ACHN (cell line): ENCODE results near the gene TCEA3.
A peak's percentile ranks its signal among the peaks of the same experiment; 100 is the strongest.
"Not testable (repeated sequence)": the region's sequence is repeated elsewhere in the genome, so short reads cannot be mapped to it uniquely, and the experiment has no call there.

Experiments used
- DNase-seq: peaks from one replicate; pipeline ENCODE4 v3.0.0-alpha.2; 2015
- in situ Hi-C: cut with HindIII; loops from 2 replicates; pipeline ENCODE4 v1.10.0; 2017; ENCODE audit warnings: low sequenced_read_pairs, low pct_ligation_motif_present, low pct_unique_long_range_greater_than_20kb

TCEA3 gene

DNA sequence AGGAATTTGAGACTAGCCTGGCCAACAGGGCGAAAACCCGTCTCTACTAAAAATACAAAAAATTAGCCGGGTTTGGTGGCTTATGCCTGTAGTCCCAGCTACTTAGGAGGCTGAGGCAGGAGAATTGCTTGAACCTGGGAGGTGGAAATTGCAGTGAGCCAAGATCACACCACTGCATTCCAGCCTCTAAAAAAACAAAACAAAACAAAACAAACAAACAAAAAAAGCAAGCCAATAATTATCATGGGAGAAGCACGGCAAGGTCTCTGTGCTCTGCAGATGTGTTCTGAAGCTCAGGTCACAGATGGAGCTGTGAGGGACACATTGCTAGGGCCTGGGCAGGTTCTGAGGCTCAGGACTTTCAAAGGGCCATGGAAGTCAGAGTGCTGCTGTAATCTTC, 44.3 kb downstream of the TCEA3 start:
- in situ Hi-C loops, DNase-seq: not testable (repeated sequence)

DNA sequence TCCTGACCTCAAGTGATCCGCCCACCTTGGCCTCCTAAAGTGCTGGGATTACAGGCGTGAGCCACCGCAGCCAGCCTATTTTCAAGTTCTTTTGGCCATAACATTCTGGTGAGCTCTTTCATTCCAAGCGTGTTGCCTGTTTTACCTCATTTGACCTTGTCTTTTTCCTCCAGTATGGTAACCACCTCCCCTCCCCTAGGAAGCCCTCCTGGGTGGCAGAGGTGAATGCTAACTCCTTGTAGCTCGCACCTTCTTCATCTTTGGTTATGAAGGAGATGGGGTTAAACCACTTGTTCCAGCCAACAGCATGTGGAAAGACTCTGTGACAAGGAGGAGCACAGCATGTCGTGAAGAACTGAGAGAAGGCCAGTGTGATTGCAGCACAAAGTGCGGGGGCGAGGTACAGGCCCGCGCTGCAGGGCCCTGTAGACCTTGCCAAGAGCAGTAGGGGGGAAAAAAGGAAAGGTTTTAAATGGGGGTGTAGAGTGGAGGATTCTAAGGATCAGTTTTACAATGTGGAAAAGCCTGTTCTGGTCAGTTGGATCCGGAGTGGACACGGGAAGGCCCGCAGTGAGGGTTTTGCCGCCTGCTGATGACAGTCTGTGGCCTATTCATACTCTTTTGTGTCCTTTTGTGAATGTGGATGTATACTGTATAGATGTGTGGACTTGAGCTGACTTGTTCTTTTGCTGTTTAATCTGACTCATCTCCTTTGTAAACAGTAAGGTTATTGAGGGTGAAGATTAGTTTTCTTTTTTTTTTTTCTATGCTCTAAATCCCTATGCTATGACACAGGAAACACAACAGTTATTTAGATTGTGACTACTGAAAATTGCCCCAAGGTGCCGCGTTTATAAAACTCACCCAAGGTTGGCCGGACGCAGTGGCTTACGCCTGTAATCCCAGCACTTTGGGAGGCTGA, 47.4 kb downstream of the TCEA3 start:
- peak; percentile 23 for DNase-seq
- in situ Hi-C loops = no loop called here

DNA sequence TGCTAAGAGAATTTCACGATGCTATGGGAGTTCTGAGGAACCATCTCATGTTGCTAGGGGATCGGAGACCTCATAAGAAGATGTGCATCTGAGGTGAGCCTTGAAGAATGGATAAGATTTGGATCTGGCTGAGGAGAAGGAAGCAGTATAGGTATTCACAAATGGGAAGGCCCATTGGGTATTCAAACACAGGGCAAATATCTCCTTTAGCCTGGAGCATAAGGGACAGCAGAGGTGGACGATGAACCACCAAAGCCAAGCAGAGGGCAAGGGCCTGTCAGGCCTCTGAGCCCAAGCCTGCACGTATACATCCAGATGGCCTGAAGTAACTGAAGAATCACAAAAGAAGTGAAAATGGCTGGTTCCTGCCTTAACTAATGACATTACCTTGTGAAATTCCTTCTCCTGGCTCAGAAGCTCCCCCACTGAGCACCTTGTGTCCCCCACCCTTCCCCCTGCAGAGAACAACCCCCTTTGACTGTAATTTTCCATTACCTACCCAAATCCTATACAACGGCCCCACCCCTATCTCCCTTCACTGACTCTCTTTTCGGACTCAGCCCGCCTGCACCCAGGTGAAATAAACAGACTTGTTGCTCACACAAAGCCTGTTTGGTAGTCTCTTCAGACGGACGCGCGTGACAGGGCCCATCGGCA, 50.3 kb downstream of the TCEA3 start:
- DNase-seq, in situ Hi-C loops: not testable (repeated sequence)

DNA sequence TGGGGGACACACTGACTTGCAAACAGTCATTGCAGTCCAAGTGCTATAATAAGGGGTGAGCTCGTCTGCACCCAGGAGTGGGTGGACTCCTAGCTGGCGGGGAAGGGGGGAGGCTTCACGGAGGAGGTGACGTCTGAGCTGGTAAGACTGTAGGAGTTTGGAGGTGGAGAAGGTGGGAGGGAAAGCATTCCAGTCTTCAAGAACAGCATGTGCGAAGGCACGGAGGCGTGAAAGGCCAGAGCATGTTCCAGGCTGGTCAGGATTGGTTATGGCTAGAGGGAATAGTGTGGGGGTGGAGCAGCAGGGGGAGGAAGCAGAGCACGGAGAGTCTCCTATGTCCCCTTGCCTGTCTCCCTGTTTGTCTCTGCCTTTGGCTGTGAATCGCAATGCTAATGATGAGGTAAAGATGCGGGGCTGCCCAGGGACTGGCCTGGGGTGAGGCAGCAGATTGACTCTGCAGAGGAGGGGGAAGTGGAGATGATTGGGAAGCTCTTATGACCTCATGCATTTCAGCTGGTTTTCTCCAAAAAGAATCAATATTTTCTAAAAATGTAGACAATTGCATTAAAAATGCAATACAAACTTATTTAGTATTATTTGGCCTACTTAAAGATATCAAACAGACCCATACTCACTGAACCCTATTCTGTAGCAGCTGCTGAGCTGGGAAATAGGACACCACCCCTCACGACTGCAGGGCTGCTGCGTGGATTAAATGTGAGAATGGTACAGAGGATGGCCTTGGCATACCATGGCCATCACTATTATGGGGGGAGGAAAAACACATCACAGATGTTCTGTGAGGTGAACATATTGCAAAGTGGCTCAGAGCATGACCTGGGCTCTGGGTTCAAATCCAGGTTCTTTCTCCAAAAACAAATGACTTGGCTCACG, 52.3 kb downstream of the TCEA3 start:
- no peak for DNase-seq
- in situ Hi-C loops = no loop called here

DNA sequence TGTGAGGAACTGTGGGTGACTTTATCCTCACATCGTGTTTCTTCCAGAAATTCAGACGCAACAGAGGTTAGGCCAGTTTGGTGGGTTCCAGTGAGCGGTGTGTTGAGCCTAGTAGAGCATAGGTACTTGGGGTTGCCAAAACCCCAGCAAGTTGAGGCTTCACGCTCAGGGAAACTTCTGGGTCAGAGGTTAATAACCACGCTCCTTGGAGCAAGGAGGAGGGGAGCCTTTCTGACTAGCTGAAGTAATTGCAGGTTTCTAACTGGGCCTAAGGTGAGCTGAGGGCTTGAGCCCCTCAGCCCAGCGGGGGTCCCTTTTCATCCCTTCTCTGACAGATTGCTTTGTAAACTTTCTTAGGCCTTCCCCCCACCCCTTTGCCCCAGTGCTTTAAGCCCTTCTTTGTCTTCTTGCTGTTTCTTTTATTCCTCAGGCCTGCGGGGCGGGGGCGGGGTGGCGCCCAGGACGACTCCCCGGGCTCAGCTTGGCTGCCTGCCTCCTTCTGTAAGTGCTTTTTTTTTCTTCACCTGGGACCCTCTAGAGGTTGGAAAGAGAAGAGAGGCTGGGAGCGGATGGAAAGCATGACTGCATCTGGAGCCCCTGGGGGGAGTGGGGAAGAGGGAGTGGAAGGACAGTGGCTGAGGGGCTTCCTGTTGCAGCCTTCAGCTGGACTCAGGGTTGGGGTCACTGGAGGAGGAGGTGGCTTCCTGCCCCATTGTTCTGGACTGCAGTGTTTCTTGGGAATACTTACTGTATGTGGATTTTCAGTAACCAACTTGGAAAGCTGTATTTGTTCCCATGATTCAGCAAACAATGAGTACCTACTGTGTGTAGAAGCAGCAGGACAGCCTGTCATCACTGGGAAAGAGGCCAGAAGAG, 53.6 kb downstream of the TCEA3 start:
- in situ Hi-C loops = no loop called here
- DNase-seq = no peak

DNA sequence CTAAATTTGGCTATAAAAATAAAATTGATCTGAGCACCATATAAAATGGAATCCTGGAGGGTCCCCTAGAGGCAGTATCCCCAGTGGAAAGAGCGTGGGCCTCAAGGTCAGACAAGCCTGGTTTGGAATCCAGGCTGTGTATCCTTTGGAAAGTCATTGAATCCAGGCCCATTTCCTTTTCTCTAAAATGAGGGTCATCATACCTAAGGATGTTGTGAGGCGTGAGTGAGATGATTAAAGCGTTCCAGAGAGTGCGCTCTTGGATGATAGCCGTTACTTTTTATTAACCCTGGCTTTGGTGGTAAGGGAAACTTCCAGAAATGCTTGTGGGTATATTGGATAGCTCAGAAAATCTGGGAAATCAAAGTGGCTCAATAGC, 54.2 kb downstream of the TCEA3 start:
- in situ Hi-C loops = no loop called here
- no peak for DNase-seq

DNA sequence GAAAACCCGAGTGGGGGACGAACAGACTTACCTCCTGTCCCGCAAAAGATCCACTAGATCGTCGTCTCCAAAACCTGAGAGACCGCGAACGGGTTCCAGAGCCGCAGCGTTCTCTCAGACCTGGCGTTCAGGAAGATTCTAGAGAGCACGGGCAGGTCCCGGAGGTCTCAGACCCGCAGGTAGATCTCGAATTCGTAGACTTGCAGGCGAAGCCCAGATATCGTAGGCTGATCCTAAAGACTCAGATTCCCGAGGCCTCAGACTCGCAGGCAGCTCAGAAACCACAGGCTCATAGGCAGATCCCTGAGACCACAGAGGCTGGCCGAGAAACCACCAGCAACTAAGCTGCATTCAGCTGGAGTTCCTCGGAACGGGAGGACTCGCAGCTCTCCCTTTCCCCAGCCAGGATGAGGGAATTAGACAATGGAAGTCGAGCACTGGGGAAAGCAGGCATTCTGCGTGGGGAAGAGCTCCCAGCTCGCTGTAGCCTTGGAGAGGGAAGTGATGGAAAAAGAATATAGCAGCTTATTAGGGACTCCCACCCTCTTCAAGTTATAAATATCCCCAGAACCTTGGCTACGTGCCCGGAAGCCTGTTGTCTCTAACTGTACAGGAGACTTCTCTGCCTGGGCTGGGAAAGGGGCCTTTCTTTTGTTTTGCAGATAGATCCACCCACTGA, 55.1 kb downstream of the TCEA3 start, which contains the start of gene ZNF436:
Gene ZNF436, minus strand, starts transcription at position 502 of the 679 bp plus-strand sequence. CDS start 1,831 bp downstream, outside the sequence.
- in situ Hi-C loops = no loop called here
- peak; percentile 70 for DNase-seq

DNA sequence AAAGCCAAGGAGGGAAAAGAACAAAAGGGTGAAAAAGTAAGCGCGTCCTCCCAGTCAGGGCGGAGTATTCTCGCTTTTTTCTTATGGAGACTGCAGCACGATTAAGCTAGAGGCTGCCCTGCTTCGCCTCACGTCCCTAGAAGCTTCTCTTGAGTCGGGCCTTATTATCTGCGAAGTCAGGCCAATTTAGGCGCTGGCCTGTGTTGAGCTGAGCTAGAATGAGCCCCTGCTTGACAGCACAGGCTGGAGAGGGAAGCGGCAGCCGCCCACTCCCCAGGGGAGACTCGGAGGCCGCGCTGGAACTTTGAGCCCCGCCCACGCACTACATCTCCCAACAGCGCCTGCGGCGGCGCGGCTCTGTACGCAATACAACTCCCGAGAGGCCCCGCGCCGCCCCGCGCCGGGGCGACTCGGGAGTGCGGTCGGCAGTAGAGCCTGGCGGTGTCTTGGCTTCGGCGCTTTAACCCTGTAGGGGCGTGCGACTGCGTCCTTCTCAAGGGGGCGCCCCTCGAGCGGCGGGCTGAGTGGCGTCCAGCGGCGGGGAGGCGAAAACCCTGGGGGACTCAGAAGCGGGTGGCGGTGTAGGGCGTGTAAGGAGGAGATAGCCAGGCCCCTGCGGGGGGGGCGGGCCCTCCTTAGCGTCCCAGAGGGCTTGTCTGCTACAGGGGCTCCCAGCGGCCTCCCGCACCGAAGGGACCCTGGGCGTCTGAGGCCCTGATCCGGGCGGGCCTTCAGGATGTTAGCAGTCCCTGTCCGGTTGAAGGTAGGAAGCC, 55.8 kb downstream of the TCEA3 start:
- peak; percentile 86 for DNase-seq
- in situ Hi-C loops = no loop called here

DNA sequence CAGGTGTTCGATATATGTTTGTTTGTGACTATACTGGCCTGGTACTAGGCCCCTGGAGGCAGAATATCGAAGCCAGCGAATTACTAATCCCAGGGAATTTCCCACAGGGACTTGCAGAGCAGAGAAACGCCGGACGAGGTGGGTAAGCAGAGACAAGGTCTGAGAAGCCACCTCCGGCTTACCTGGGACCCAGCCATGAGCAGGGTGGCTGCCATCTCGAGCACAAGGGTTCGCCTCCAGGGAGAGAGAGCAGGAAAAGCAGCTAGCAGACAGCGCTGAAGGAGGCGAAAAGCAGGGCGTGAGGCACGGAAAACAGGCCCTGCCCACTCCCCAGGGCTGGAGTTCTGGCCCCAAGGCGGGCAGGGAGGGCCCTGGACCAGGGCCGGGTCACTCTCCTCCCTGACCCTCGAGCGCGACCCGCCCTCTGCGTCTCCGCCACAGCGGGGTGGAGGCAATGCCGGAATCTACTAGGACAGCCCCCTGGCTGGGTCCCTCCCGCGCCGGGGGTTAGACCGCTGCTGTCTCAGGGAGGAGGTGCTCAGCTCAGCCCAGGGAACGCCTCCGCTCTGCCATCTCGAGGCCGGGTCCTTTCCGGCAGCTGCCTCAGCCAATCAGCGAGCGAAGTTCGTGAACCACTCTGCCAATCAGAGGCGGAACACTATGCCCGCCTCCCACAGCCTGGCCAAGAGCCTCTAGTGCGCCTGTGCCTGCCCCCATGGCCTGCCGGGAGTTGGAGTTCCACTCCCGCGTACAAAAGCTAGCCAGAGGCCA, 56.6 kb downstream of the TCEA3 start:
- in situ Hi-C loops = no loop called here
- peak; percentile 97 for DNase-seq

DNA sequence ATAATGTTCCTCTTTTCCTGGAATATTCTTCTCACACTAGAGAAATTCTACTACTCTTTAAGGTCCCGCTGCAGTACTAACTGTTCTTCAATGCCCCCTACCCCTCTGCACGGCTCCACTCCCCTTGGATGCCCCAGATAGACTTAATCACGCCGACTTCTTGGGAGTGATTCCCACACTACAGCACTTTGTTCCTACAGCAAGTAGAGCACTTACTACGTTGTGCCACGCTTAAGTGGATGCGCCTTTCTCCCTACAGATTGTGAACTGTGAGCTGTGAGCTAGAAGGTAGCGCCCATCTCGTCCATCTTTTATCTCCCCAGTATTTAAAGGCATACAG, 57.1 kb downstream of the TCEA3 start:
- in situ Hi-C loops = no loop called here

DNA sequence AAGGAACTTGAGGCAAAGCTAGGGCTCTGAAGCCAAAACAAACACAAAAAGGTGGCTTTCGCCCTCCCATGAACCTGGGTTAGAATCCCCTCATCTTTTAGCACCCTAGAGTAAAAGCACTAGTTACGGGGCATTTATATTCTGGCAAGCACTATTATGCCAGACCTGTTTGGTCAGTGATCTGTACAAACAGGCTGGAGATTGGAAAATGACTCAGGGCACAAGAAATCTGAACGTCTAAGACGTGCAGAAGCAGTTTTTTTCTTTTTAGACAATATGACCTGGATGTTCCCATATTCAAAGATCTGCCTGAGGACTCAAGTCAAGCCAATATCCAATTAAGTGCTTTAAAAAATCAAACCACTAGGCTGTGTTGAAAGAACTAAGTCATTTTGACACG, 58.0 kb downstream of the TCEA3 start:
- in situ Hi-C loops = no loop called here
- no peak for DNase-seq

More for the DNA sequence above, 57.1 kb downstream of the TCEA3 start:
- DNase-seq = peak; percentile 6

DNA sequence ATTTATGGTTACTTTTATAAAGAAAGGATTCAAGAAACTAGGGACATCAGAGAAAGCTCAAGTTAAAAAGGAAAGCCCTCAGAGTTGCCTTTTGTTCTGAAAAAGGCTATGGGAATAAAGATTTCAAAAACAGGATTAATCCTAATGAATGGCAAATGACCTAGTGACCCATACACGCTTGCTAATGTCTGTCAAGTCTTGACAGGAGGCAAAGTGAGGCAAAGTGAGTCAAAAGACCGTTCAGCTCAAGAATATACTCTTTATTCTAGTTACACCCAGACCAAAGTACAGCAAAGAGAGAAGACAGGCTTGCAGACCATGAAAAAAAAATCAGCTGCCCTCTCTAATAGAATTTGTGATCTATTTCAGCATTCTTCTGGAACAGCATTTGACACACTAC, 58.4 kb downstream of the TCEA3 start:
- DNase-seq = no peak
- in situ Hi-C loops = no loop called here

DNA sequence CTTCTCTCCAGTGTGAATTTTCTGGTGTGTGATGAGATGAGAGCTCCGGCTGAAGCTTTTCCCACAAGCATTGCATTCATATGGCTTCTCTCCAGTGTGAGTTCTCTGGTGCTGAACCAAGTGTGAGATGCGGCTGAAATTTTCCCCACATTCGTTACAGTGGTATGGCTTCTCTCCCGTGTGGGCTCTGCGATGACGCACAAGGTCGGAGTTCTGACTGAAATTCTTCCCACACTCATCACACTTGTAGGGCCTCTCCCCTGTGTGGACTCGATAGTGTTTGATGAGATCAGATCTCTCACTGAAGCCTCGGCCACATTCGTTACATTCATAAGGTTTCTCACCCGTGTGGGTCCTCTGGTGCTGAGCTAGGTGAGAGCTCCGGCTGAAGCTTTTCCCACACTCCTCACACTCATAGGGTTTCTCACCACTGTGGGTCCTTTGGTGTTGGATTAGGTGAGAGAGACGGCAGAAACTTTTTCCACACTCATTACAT, 62.3 kb downstream of the TCEA3 start:
- in situ Hi-C loops = no loop called here
- peak; percentile 27 for DNase-seq

DNA sequence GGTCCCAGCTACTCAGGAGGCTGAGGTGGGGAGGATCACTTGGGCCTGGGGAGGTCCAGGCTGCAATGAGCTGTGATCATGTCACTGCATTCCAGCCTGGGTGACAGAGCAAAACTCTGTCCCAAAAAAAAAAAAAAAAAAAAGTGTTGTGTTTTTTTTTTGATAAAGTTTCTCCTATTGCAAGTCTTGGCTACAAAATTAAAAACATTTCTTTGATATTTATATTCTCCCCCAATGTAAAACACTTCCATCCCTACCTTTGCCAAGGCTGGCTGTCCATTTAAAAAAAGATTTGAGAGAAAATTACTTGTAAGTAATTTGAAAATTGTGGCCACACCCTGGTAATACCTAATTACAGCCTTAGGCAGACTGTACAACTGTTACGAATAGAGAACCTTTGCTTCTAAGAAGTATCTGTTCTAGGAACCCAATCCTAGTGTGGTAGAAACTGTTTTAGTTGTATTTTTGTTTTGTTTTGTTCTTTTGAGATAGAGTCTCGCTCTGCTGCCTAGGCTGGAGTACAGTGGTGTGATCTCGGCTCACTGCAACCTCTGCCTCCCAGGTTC, 66.2 kb downstream of the TCEA3 start:
- in situ Hi-C loops = no loop called here
- DNase-seq = no peak

DNA sequence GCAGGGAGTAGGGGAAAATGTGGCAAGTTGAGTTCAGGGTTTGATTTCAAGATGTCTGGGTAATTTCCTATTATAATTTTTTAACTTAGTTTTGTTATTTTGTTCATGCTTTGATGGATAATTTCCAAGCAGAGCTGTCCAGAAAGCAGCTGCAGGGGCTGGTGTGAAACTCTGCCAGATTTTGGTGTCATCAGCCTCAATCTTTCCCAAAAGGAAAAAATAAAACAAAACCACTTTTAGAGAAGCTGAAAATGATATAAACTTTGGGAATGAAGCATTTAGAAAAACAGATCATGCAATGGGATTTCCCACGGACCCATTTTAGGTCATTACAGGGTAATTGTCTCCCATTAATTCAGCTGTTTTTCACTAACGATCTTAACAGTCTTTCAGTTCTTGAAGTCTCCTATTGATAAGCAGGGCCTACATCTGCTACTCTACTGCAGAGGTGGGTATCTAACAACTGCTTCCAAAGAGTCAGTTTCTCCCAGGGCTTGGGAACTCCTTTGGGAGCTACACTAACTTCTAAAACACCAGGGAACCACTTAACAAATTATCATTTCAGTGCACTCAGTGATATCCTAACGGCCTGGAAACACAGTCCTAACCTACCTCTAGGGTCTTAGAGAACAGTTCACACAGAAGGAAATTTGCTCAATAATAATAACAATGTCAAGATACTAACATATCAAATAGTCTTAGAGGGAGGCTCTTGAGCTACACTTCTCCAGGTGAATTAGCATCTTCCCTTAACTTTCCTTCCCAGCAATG, 67.2 kb downstream of the TCEA3 start:
- DNase-seq = no peak
- in situ Hi-C loops = no loop called here
